ENCODE results near the gene ADGRL1.
"Not testable (repeated sequence)": the region's sequence is repeated elsewhere in the genome, so short reads cannot be mapped to it uniquely, and the experiment has no call there.

DNA sequence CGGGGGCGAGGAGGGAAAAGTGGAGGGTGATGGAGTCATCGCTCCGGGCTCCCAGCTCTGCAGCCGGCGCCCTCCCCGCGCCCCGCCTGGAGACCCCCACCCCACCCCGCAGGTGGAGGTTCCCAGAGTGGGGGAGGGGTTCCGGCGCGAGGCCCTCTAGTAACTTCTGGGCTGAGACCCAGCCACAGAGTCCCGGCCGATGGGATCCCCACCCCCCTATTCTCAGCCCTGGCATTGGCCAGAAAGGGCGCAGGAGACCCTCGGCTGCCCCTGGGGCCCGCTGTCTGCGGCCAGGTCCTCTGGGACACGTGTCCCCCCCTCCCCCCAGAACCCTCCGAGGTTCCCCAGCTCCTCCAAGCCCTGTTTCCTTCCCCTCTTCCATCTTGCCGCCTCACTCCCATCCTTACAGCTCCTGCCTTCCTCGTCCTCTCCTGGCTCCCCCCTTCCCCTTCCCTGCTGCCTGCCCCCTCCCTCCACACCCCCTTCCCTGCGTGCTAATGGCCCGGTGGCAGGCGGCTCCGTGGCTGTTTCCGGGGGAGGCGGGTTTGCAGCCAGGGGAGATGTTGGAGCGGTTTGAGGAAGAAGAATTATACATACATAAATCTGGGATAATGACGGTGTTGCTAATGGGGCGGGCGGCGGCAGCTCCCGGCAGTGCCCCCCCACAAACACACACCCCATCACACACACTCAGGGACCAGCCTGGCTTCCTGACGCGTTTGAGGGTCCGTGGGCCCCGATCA lies 43.2 kb upstream of the ADGRL1 start:
- TF ChIP-seq, protein P1, sequence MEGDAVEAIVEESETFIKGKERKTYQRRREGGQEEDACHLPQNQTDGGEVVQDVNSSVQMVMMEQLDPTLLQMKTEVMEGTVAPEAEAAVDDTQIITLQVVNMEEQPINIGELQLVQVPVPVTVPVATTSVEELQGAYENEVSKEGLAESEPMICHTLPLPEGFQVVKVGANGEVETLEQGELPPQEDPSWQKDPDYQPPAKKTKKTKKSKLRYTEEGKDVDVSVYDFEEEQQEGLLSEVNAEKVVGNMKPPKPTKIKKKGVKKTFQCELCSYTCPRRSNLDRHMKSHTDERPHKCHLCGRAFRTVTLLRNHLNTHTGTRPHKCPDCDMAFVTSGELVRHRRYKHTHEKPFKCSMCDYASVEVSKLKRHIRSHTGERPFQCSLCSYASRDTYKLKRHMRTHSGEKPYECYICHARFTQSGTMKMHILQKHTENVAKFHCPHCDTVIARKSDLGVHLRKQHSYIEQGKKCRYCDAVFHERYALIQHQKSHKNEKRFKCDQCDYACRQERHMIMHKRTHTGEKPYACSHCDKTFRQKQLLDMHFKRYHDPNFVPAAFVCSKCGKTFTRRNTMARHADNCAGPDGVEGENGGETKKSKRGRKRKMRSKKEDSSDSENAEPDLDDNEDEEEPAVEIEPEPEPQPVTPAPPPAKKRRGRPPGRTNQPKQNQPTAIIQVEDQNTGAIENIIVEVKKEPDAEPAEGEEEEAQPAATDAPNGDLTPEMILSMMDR (conservative IDR thresholded peaks at IDR 0.05; ENCODE audit: low read length), result not testable (repeated sequence)
- not testable (repeated sequence) for TF ChIP-seq EZH2phosphoT487 (IDR thresholded peaks at IDR 0.05; ENCODE audit: borderline replicate concordance, low read depth, low read length)

All from OCI-LY7 (cell line).